HEK293 (cell line): ENCODE data around the gene OR4D9.

Source experiments
- ELK4 ChIP-seq: IDR thresholded peaks from 2 replicates; pipeline ENCODE4 v1.6.1; 2011; ENCODE audit warnings: mild to moderate bottlenecking, low read depth, low read length, borderline replicate concordance
- HOXA7 ChIP-seq: sonication (generic); formaldehyde crosslinking; IDR thresholded peaks from 2 replicates; pipeline ENCODE4 v1.8.1; 2022; ENCODE audit warnings: missing genetic modification reagents, borderline replicate concordance
- IKZF3 ChIP-seq: fragments of 450-650 bp; IDR thresholded peaks from 2 replicates; pipeline ENCODE4 v1.5.0; 2018; ENCODE audit warnings: missing biosample characterization, mild to moderate bottlenecking, missing genetic modification characterization, moderate library complexity
- KLF10 ChIP-seq: fragments of 450-650 bp; IDR thresholded peaks from 2 replicates; pipeline ENCODE4 v1.5.1; 2018; ENCODE audit warnings: missing biosample characterization, mild to moderate bottlenecking, missing genetic modification characterization
- MZF1 ChIP-seq: fragments of 450-650 bp; formaldehyde crosslinking; IDR thresholded peaks from 2 replicates; pipeline ENCODE4 v1.5.1; 2017; ENCODE audit warnings: missing biosample characterization, missing genetic modification characterization, borderline replicate concordance
- OSR2 ChIP-seq: fragments of 450-650 bp; formaldehyde crosslinking; IDR thresholded peaks from 2 replicates; pipeline ENCODE4 v1.5.1; 2016; ENCODE audit warnings: missing biosample characterization, missing genetic modification characterization
- PRDM4 ChIP-seq: fragments of 450-650 bp; formaldehyde crosslinking; IDR thresholded peaks from 2 replicates; pipeline ENCODE4 v1.5.1; 2017; ENCODE audit warnings: missing biosample characterization, missing genetic modification characterization
- SP2 ChIP-seq: fragments of 450-650 bp; formaldehyde crosslinking; IDR thresholded peaks from 2 replicates; pipeline ENCODE4 v1.5.1; 2016; ENCODE audit warnings: missing biosample characterization, missing genetic modification characterization
- ZNF114 ChIP-seq: fragments of 450-650 bp; formaldehyde crosslinking; IDR thresholded peaks from 2 replicates; pipeline ENCODE4 v1.5.0; 2017; ENCODE audit warnings: missing biosample characterization, missing genetic modification characterization
- ZNF121 ChIP-seq: fragments of 450-650 bp; formaldehyde crosslinking; IDR thresholded peaks from 2 replicates; pipeline ENCODE4 v1.5.1; 2016; ENCODE audit warnings: missing biosample characterization, missing genetic modification characterization
- ZNF169 ChIP-seq: fragments of 450-650 bp; formaldehyde crosslinking; IDR thresholded peaks from 2 replicates; pipeline ENCODE4 v1.5.1; 2016; ENCODE audit warnings: missing biosample characterization, missing genetic modification characterization
- ZNF184 ChIP-seq: fragments of 450-650 bp; IDR thresholded peaks from 2 replicates; pipeline ENCODE4 v1.5.1; 2018; ENCODE audit warnings: missing biosample characterization, mild to moderate bottlenecking, missing genetic modification characterization
- ZNF211 ChIP-seq: fragments of 450-650 bp; formaldehyde crosslinking; IDR thresholded peaks from 2 replicates; pipeline ENCODE4 v1.5.1; 2016; ENCODE audit warnings: low read depth, missing biosample characterization, missing genetic modification characterization
- ZNF266 ChIP-seq: fragments of 450-650 bp; formaldehyde crosslinking; IDR thresholded peaks from 2 replicates; pipeline ENCODE4 v1.5.1; 2016; ENCODE audit warnings: missing biosample characterization, missing genetic modification characterization, low read depth
- ZNF311 ChIP-seq: fragments of 450-650 bp; formaldehyde crosslinking; IDR thresholded peaks from 2 replicates; pipeline ENCODE4 v1.5.1; 2017; ENCODE audit warnings: missing biosample characterization, missing genetic modification characterization, borderline replicate concordance
- ZNF350 ChIP-seq: fragments of 450-650 bp; formaldehyde crosslinking; IDR thresholded peaks from 2 replicates; pipeline ENCODE4 v1.5.0; 2017; ENCODE audit warnings: missing biosample characterization, mild to moderate bottlenecking, missing genetic modification characterization
- ZNF366 ChIP-seq: fragments of 450-650 bp; formaldehyde crosslinking; conservative IDR thresholded peaks from 2 replicates; pipeline ENCODE4 v1.5.1; 2016; ENCODE audit warnings: missing biosample characterization, missing genetic modification characterization
- ZNF426 ChIP-seq: fragments of 450-650 bp; formaldehyde crosslinking; IDR thresholded peaks from 2 replicates; pipeline ENCODE4 v1.5.1; 2017; ENCODE audit warnings: missing biosample characterization, missing genetic modification characterization, mild to moderate bottlenecking, inconsistent platforms, moderate library complexity
- ZNF521 ChIP-seq: fragments of 450-650 bp; formaldehyde crosslinking; IDR thresholded peaks from 2 replicates; pipeline ENCODE4 v1.5.1; 2017; ENCODE audit warnings: missing biosample characterization, mild to moderate bottlenecking, missing genetic modification characterization
- ZNF585B ChIP-seq: fragments of 450-650 bp; formaldehyde crosslinking; IDR thresholded peaks from 2 replicates; pipeline ENCODE4 v1.5.1; 2016; ENCODE audit warnings: missing biosample characterization, missing genetic modification characterization
- ZNF624 ChIP-seq: fragments of 450-650 bp; formaldehyde crosslinking; IDR thresholded peaks from 2 replicates; pipeline ENCODE4 v1.5.1; 2017; ENCODE audit warnings: missing biosample characterization, missing genetic modification characterization
- ZNF664 ChIP-seq: fragments of 450-650 bp; formaldehyde crosslinking; IDR thresholded peaks from 2 replicates; pipeline ENCODE4 v1.5.1; 2016; ENCODE audit warnings: missing biosample characterization, missing genetic modification characterization
- ZNF677 ChIP-seq: fragments of 450-650 bp; IDR thresholded peaks from 2 replicates; pipeline ENCODE4 v1.5.0; 2018; ENCODE audit warnings: missing biosample characterization, mild to moderate bottlenecking, missing genetic modification characterization, moderate library complexity
- ZNF701 ChIP-seq: fragments of 450-650 bp; formaldehyde crosslinking; IDR thresholded peaks from 2 replicates; pipeline ENCODE4 v1.5.1; 2016; ENCODE audit warnings: missing biosample characterization, missing genetic modification characterization
- ZNF792 ChIP-seq: fragments of 450-650 bp; formaldehyde crosslinking; IDR thresholded peaks from 2 replicates; pipeline ENCODE4 v1.5.1; 2016; ENCODE audit warnings: missing biosample characterization, missing genetic modification characterization
- ZSCAN4 ChIP-seq: fragments of 450-650 bp; formaldehyde crosslinking; IDR thresholded peaks from 2 replicates; pipeline ENCODE4 v1.5.1; 2017; ENCODE audit warnings: missing biosample characterization, missing genetic modification characterization
- TF ChIP-seq, protein P1 (sequence below): fragments of 450-650 bp; formaldehyde crosslinking; optimal IDR thresholded peaks from 2 replicates; pipeline ENCODE3; 2016; ENCODE audit warnings: missing biosample characterization, mild to moderate bottlenecking, missing genetic modification characterization
- TF ChIP-seq, protein P2 (sequence below): fragments of 450-650 bp; formaldehyde crosslinking; IDR thresholded peaks from 2 replicates; pipeline ENCODE4 v1.5.1; 2016; ENCODE audit warnings: missing biosample characterization, missing genetic modification characterization

The OR4D9 gene

GRCh38 chr11:59556115-59556916 is 45.0 kb downstream of the OR4D9 start (continued):
- 0 out of 2 replicates have a peak, but pooled peaks have one; percentile 8 for TF ChIP-seq SP2
- no peak for TF ChIP-seq ZNF624 (tag by site-specific recombination)
- TF ChIP-seq ZNF677 (tag by site-specific recombination): no peak
- TF ChIP-seq ZNF585B (tag by site-specific recombination): no peak
- TF ChIP-seq, protein P1, sequence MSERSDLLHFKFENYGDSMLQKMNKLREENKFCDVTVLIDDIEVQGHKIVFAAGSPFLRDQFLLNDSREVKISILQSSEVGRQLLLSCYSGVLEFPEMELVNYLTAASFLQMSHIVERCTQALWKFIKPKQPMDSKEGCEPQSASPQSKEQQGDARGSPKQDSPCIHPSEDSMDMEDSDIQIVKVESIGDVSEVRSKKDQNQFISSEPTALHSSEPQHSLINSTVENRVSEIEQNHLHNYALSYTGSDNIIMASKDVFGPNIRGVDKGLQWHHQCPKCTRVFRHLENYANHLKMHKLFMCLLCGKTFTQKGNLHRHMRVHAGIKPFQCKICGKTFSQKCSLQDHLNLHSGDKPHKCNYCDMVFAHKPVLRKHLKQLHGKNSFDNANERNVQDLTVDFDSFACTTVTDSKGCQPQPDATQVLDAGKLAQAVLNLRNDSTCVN (tag by site-specific recombination): peak; percentile 12
- no peak for TF ChIP-seq ZNF664 (tag by site-specific recombination)
- TF ChIP-seq ELK4: no peak
- TF ChIP-seq OSR2 (tag by site-specific recombination): no peak
- TF ChIP-seq KLF10: peak; percentile 65
- no peak for TF ChIP-seq ZNF521 (tag by site-specific recombination)
- no peak for TF ChIP-seq ZNF121 (tag by site-specific recombination)
- TF ChIP-seq, protein P2, sequence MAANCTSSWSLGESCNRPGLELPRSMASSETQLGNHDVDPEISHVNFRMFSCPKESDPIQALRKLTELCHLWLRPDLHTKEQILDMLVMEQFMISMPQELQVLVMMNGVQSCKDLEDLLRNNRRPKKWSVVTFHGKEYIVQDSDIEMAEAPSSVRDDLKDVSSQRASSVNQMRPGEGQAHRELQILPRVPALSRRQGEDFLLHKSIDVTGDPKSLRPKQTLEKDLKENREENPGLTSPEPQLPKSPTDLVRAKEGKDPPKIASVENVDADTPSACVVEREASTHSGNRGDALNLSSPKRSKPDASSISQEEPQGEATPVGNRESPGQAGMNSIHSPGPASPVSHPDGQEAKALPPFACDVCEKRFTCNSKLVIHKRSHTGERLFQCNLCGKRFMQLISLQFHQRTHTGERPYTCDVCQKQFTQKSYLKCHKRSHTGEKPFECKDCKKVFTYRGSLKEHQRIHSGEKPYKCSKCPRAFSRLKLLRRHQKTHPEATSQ: no peak
- no peak for TF ChIP-seq HOXA7
- TF ChIP-seq ZNF169 (tag by site-specific recombination): no peak
- peak; percentile 86 for TF ChIP-seq ZNF366 (tag by site-specific recombination)
- no peak for TF ChIP-seq ZNF792 (tag by site-specific recombination)
- TF ChIP-seq ZNF184 (tag by site-specific recombination): no peak
- no peak for TF ChIP-seq PRDM4
- TF ChIP-seq ZNF211 (tag by site-specific recombination): no peak
- TF ChIP-seq ZSCAN4 (tag by site-specific recombination): 0 out of 2 replicates have a peak, but pooled peaks have one; percentile 9
- no peak for TF ChIP-seq ZNF114 (tag by site-specific recombination)
- no peak for TF ChIP-seq ZNF311 (tag by site-specific recombination)
- no peak for TF ChIP-seq ZNF266
- no peak for TF ChIP-seq ZNF701 (tag by site-specific recombination)
- 0 out of 2 replicates have a peak, but pooled peaks have one; percentile 18 for TF ChIP-seq MZF1
- TF ChIP-seq ZNF426: no peak
- TF ChIP-seq ZNF350 (tag by site-specific recombination): no peak
- TF ChIP-seq IKZF3: peak; percentile 75
- TF ChIP-seq, all 188 proteins: peak for 38
